ENCODE results near the gene FMN2. TPM values are rescaled to one million over a fixed set of nuclear protein-coding genes. Genes with fewer than 3 reads are reported as not detected.
"Not testable (repeated sequence)": the region's sequence is repeated elsewhere in the genome, so short reads cannot be mapped to it uniquely, and the experiment has no call there.

Gene FMN2
- total and polyA plus RNA-seq, 9 donors = 0.60 to 10.1 (median 2.5) TPM

- Histone ChIP-seq H3K27me3 (no peaks in the 10 kb centered on the region), H3K36me3 (no peaks in the 10 kb centered on the region), H3K27ac (no peak overlapping the region), H3K4me3 (no peak overlapping the region), H3K4me1 (ENCODE audit: insufficient read depth) (no peaks in the 10 kb centered on the region), H3K9me3 (no peaks in the 10 kb centered on the region)
- WGBS, 3 donors = 37 to 54% (median 49%) methylated on average over 6 of the region's 6 CpGs
- DNase-seq = no peak
- TF ChIP-seq EP300 (IDR thresholded peaks at IDR 0.05) (no peak), POLR2A (IDR thresholded peaks at IDR 0.05) (no peak), CTCF (IDR thresholded peaks at IDR 0.05) (no peak)
- intact Hi-C loops (cut with DNase I) = no loop called here
Measured at GRCh38 chr1:240414237-240414636, 322.6 kb downstream of the FMN2 start.

- H3K27ac ChIP-seq; H3K4me1 ChIP-seq (ENCODE audit: insufficient read depth); H3K36me3 ChIP-seq; intact Hi-C loops (cut with DNase I); H3K27me3 ChIP-seq; DNase-seq; H3K4me3 ChIP-seq; H3K9me3 ChIP-seq: not testable (repeated sequence)
- WGBS, 3 donors = 93 to 95% (median 95%) methylated on average over 1 of the region's 1 CpG
Measured at GRCh38 chr1:240415011-240415410, 323.3 kb downstream of the FMN2 start.

GRCh38 chr1:240415532-240415931, 323.8 kb downstream of the FMN2 start:
- no peaks in the 10 kb centered on the region for H3K27me3 ChIP-seq
- no peak overlapping the region for H3K4me3 ChIP-seq
- H3K9me3 ChIP-seq = no peaks in the 10 kb centered on the region
- H3K27ac ChIP-seq = no peak overlapping the region
- TF ChIP-seq POLR2A (IDR thresholded peaks at IDR 0.05) (no peak), EP300 (IDR thresholded peaks at IDR 0.05) (no peak), CTCF (IDR thresholded peaks at IDR 0.05) (no peak)
- intact Hi-C loops (cut with DNase I) = no loop called here
- WGBS, 3 donors = 43 to 56% (median 43%) methylated on average over 4 of the region's 4 CpGs
- H3K4me1 ChIP-seq (ENCODE audit: insufficient read depth) = no peaks in the 10 kb centered on the region
- no peaks in the 10 kb centered on the region for H3K36me3 ChIP-seq
- DNase-seq = no peak

GRCh38 chr1:240417317-240417716, 325.6 kb downstream of the FMN2 start:
- Histone ChIP-seq H3K27me3 (no peaks in the 10 kb centered on the region), H3K27ac (no peak overlapping the region), H3K4me3 (no peak overlapping the region), H3K4me1 (ENCODE audit: insufficient read depth) (no peaks in the 10 kb centered on the region), H3K36me3 (no peaks in the 10 kb centered on the region), H3K9me3 (no peaks in the 10 kb centered on the region)
- intact Hi-C loops (cut with DNase I) = no loop called here
- no peak for DNase-seq
- 44 to 77% (median 46%) methylated on average over 2 of the region's 2 CpGs for WGBS, 3 donors
- TF ChIP-seq CTCF (IDR thresholded peaks at IDR 0.05) (no peak), EP300 (IDR thresholded peaks at IDR 0.05) (no peak), POLR2A (IDR thresholded peaks at IDR 0.05) (no peak)

- no peak overlapping the region for H3K4me3 ChIP-seq
- TF ChIP-seq EP300 (IDR thresholded peaks at IDR 0.05) = no peak
- TF ChIP-seq POLR2A (IDR thresholded peaks at IDR 0.05) = no peak
- no peak for TF ChIP-seq CTCF (IDR thresholded peaks at IDR 0.05)
- no peaks in the 10 kb centered on the region for H3K27me3 ChIP-seq
- WGBS, 3 donors = 76 to 87% (median 77%) methylated on average over 5 of the region's 5 CpGs
- no peaks in the 10 kb centered on the region for H3K4me1 ChIP-seq (ENCODE audit: insufficient read depth)
- H3K36me3 ChIP-seq = no peaks in the 10 kb centered on the region
- intact Hi-C loops (cut with DNase I) = no loop called here
- H3K9me3 ChIP-seq = no peaks in the 10 kb centered on the region
- no peak for DNase-seq
- H3K27ac ChIP-seq = no peak overlapping the region
Measured at GRCh38 chr1:240420766-240421165, 329.1 kb downstream of the FMN2 start.
